Ovary (tissue), 3 donors: ENCODE measurements around the gene ATP5F1E.

Experiments
- CTCF ChIP-seq, 3 donors: fragments of 450-650 bp in 2 of 3; fragments of 200-600 bp in 1 of 3; IDR thresholded peaks; one replicate each; pipeline versions ENCODE4 v1.5.1 to v1.8.0; 2016 to 2022; ENCODE audit warnings: antibody characterized with exemption in 3 of 3, mild to moderate bottlenecking in 1 of 3
- EP300 ChIP-seq: sonication (generic); formaldehyde crosslinking; IDR thresholded peaks from one replicate; pipeline ENCODE4 v1.6.1; 2017; ENCODE audit warnings: antibody characterized with exemption
- POLR2A ChIP-seq: fragments of 450-650 bp; IDR thresholded peaks from one replicate; pipeline ENCODE4 v1.6.1; 2017; ENCODE audit warnings: antibody characterized with exemption, mild to moderate bottlenecking, moderate library complexity
- donor health status: DM: no; HTN: no; CAD: no.

- no peak for TF ChIP-seq CTCF (IDR thresholded peaks at IDR 0.05)
- no peak for TF ChIP-seq POLR2A
- TF ChIP-seq EP300 = no peak
Measured at GRCh38 chr20:58987790-58988564, 44.2 kb downstream of the ATP5F1E start.
